NCI-H82 (cell line): Measurements from ENCODE around the gene JMJD4.
A peak's percentile ranks its signal among the peaks of the same experiment; 100 is the strongest.

ENCODE experiments used
- DNase-seq: peaks from one replicate; lab custom pipeline; 2025; lab: John Stamatoyannopoulos, UW

The JMJD4 gene

GRCh38 chr1:227749225-227749624 lies 14.1 kb upstream of the JMJD4 start:
- DNase-seq = no peak

- no peak for DNase-seq
Observed at GRCh38 chr1:227748496-227749182, 13.5 kb upstream of the JMJD4 start.

- DNase-seq = no peak
Observed at GRCh38 chr1:227747948-227748495, 12.9 kb upstream of the JMJD4 start.

- DNase-seq = no peak
Observed at GRCh38 chr1:227747382-227747781, 12.3 kb upstream of the JMJD4 start.

- no peak for DNase-seq
Observed at GRCh38 chr1:227746676-227747075, 11.6 kb upstream of the JMJD4 start.

- no peak for DNase-seq
Observed at GRCh38 chr1:227745568-227746265, 10.6 kb upstream of the JMJD4 start.

- DNase-seq = no peak
Observed at GRCh38 chr1:227744668-227745067, 9.6 kb upstream of the JMJD4 start.

GRCh38 chr1:227742738-227743715 lies 7.9 kb upstream of the JMJD4 start:
- DNase-seq = no peak

GRCh38 chr1:227741166-227741870 lies 6.2 kb upstream of the JMJD4 start:
- no peak for DNase-seq

GRCh38 chr1:227740401-227740960 lies 5.4 kb upstream of the JMJD4 start:
- no peak for DNase-seq

- no peak for DNase-seq
Observed at GRCh38 chr1:227739636-227740035, 4.5 kb upstream of the JMJD4 start.

- no peak for DNase-seq
Observed at GRCh38 chr1:227738820-227739219, 3.7 kb upstream of the JMJD4 start.

- DNase-seq = no peak
Observed at GRCh38 chr1:227736814-227737432, 1.8 kb upstream of the JMJD4 start.

- peak; percentile 54 for DNase-seq
Observed at GRCh38 chr1:227735539-227736285, 610 bp upstream of the JMJD4 start.

GRCh38 chr1:227734546-227734855 lies 601 bp downstream of the JMJD4 start:
- no peak for DNase-seq

- peak; percentile 33 for DNase-seq
Observed at GRCh38 chr1:227733751-227734545, 1.2 kb downstream of the JMJD4 start.

GRCh38 chr1:227733309-227733705 lies 1.8 kb downstream of the JMJD4 start:
- DNase-seq = no peak

- no peak for DNase-seq
Observed at GRCh38 chr1:227732586-227733308, 2.4 kb downstream of the JMJD4 start.
